ENCODE data around the gene VAMP8.
A peak's percentile ranks its signal among the peaks of the same experiment; 100 is the strongest.

- TF ChIP-seq CTCF (IDR thresholded peaks at IDR 0.05) (peak in 1 of 6 experiments; percentile 6), POLR2A (IDR thresholded peaks at IDR 0.05) (no peak)
Observed at GRCh38 chr2:85539361-85540132, 37.8 kb upstream of the VAMP8 start.
